ENCODE data around the gene PCSK6.

DNA sequence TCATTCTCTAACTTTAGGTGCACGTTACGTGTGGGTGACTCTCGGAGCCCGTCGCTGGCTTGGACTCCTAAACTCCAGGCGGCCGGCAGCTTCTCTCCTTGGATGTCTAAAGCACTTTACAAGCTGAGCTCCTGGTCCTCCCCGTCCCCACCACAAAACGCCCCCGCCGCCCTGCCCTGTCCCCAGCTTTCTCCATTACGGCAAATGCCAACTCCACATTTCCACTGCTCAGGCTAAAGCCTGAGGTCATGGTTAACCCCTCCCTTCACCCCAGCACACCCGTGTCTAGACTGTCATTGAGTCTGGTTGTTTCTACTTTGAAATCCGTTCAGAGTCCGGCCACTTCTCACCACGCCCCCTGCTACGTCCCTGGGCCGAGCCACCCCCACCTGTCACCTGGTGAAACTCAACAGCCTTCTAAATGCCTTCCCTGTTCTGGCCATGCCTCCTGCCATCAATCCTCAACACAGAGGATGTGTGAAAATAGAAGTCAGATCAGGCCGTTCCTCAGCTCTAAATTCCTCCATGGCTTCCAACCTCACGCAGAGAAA is 8.1 kb upstream of the PCSK6 start:
- TF ChIP-seq RARB (CRISPR knock-in tag; IDR thresholded peaks at IDR 0.05) (no peak), OSR1 (CRISPR knock-in tag; IDR thresholded peaks at IDR 0.05) (no peak), ZFP3 (CRISPR knock-in tag; IDR thresholded peaks at IDR 0.05) (no peak), ZFP30 (CRISPR knock-in tag; IDR thresholded peaks at IDR 0.05) (no peak)
- TF ChIP-seq, protein P1, sequence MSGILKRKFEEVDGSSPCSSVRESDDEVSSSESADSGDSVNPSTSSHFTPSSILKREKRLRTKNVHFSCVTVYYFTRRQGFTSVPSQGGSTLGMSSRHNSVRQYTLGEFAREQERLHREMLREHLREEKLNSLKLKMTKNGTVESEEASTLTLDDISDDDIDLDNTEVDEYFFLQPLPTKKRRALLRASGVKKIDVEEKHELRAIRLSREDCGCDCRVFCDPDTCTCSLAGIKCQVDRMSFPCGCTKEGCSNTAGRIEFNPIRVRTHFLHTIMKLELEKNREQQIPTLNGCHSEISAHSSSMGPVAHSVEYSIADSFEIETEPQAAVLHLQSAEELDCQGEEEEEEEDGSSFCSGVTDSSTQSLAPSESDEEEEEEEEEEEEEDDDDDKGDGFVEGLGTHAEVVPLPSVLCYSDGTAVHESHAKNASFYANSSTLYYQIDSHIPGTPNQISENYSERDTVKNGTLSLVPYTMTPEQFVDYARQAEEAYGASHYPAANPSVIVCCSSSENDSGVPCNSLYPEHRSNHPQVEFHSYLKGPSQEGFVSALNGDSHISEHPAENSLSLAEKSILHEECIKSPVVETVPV (CRISPR knock-in tag; IDR thresholded peaks at IDR 0.05): no peak
- TF ChIP-seq, protein P2, sequence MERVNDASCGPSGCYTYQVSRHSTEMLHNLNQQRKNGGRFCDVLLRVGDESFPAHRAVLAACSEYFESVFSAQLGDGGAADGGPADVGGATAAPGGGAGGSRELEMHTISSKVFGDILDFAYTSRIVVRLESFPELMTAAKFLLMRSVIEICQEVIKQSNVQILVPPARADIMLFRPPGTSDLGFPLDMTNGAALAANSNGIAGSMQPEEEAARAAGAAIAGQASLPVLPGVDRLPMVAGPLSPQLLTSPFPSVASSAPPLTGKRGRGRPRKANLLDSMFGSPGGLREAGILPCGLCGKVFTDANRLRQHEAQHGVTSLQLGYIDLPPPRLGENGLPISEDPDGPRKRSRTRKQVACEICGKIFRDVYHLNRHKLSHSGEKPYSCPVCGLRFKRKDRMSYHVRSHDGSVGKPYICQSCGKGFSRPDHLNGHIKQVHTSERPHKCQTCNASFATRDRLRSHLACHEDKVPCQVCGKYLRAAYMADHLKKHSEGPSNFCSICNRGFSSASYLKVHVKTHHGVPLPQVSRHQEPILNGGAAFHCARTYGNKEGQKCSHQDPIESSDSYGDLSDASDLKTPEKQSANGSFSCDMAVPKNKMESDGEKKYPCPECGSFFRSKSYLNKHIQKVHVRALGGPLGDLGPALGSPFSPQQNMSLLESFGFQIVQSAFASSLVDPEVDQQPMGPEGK (CRISPR knock-in tag; IDR thresholded peaks at IDR 0.05; ENCODE audit: borderline replicate concordance): no peak

Measured in SK-N-SH treated with all-trans-retinoic acid at 6 μM for 48 hours (cell line).